HG03066 (cell line): ENCODE measurements around the gene BTBD9.

Source experiments
- ATAC-seq: cut with Tn5 transposase; IDR thresholded peaks from one replicate; pipeline ENCODE4 v1.9.1; 2021; ENCODE audit warnings: low read depth; ENCODE audit not compliant: unreplicated experiment

The BTBD9 gene

DNA sequence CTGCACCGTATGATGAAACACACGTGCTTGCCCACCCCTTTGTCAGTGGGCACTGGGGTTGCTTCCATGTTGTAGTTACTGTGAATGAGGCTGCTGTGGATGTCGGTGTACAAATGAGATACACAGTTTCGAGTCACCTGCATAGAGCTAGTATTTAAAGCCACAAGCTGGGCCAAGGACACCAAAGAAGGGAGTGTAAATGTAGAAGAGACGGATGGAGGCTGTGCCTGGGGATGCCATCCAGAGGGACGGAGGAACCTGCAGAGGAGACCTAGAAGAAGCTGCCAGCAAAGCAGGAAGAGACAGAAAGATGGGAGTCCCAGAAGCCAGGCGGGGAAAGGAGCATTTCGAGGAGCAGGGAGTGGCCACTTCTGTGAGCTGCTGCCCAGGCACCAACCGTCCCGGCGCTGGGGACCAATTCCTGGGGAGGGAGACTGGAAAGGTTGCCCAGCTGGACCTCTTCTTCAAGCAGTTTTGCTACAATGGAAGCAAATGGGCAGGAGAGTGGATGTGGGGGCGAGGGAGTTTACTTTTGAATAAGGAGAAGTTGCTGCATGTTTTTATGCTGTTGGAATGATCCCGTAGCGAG, 480.9 kb downstream of the BTBD9 start:
- no peak for ATAC-seq

DNA sequence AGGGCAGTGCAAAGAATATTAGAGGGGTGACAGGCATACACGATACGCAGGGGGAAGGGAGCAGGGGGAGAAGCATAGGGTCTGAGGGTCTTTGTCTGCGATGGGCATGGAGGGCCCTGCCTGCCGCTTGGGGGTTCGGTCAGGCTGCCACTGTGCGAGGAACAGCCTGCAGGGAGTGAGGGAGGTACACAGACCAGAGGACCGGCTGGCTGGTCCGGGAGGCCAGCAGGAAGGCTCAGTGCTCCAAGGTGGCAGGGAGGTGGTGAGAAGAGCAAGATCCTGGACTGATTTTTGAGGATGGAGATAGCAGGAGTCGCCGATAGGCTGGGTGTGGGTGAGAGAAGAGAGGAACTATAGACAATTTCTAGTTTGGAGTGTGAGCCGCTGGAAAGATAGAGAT, 481.8 kb downstream of the BTBD9 start:
- no peak for ATAC-seq

DNA sequence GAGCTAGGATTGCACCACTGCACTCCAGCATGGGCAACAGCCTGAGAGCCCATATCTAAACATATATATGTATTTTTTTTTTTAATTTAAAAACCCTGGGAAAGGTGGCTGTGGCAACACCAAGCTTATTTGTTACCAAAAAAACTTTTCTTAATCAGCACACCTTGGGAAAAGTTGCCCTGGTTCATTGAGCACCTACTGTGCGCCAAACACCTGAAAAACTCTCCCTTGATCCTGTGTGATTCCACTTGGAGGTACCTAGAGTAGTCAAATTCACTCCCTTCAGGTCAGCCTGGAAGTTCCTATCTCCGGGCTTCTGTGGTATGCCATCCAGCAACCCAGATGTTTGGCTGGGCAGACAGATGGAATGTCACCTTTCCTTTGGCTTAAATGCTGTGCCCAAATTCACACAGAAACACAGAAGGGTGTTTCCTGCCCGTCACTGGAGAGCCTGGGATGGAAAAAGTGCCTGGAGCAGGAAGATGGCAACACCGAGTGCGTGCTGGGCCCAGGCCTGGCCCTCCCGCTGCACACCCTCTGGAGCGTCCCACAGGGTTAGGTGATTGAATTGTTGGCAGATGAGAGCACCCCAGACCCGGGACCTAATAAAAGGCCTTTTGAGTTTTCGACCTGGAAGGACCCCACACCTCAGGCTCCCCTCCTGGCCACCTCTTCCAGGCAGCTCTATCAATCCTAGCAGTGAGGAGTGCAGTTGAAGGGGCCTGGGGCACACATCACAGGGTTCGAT, 482.7 kb downstream of the BTBD9 start:
- no peak for ATAC-seq

DNA sequence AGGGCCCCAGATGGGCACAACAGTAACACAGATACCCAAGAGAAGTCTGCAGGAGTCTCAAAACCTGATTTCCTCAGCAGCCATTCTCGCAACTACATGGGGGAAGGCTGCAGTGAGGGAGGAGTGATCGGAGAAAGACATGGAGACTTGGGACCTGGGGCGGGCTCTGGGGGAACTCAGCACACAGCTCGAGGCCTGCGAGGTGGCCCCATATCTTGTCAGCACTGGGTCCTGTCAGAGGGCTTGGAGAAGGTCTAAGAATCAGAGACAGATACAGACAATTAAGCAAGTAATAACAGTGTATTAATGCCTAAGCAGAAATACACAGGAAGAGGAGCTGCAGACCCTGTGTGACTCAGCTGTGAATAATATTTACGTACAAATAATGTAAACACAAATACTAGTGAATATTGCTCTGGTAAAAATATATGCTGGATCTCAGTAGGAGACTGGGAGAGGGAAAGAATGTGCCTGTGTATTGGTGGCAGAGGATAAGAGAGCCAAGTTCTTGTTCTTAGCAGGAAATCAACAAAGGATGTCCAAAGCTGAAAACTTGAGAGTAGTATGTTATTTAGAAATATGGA, 484.0 kb downstream of the BTBD9 start:
- no peak for ATAC-seq

DNA sequence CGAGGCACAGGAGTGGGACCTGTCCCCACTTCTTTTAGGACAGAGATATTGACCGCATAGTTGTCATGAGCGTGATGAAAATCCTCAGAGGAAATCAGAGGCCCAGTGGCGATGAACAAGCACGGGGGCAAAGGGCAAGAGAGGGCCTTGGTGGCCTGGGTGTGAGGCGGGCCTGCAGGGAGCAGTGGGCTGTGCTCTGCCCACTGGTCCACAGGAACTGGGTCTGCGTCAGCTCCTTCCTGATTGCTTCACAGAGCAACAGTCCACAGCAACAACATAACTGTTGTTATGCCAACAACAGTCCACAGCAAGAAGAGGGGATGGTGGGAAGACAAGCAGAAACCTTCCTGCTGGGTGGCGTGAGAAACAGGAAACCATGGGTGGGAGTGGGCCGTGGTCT, 484.6 kb downstream of the BTBD9 start:
- no peak for ATAC-seq

DNA sequence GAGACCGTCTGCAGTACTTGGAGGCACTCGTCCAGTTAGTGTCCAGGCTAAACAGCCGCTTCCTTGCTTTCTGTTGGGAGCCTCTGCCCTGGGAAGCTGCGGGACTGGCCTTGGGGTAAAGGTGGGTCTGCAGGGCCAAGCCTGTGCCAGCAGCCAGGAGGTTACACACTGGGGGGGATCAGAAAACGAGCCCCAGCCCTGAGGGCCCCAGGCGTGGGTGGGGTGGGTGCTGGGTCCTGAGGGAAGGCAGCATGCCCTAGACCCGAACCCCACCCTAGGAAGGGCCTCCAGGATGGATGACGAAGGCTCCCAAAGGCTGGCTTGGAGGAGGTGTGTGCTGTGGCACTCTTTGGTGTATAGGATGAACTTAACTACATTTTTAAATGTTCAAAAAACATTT, 485.0 kb downstream of the BTBD9 start:
- ATAC-seq = no peak

DNA sequence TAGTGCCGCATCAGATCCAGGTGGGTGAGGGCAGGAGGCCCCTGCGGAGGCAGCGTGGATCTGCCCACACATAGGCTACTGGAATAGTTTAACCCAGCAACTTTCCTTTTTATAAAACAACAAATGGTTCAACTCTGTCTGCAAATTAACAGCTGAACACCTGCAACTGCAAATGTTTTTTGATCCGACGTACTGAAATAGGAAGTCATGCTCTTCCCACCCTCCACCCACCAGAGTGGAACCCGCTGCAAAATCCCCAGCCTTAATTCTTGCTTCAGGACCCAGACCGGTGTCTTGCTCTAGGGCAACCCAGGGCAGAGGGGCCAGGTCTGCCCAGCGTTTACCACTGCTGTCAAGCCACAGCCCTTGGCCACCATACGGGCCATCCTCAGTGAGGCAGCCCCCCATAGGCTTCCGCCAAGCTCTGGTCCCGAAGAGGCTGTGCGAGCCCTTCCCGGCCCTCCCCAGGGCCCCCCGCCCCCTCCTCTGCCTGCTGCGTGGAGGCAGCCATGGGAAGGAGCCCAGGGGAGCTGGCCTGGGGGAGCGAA, 485.9 kb downstream of the BTBD9 start:
- no peak for ATAC-seq

DNA sequence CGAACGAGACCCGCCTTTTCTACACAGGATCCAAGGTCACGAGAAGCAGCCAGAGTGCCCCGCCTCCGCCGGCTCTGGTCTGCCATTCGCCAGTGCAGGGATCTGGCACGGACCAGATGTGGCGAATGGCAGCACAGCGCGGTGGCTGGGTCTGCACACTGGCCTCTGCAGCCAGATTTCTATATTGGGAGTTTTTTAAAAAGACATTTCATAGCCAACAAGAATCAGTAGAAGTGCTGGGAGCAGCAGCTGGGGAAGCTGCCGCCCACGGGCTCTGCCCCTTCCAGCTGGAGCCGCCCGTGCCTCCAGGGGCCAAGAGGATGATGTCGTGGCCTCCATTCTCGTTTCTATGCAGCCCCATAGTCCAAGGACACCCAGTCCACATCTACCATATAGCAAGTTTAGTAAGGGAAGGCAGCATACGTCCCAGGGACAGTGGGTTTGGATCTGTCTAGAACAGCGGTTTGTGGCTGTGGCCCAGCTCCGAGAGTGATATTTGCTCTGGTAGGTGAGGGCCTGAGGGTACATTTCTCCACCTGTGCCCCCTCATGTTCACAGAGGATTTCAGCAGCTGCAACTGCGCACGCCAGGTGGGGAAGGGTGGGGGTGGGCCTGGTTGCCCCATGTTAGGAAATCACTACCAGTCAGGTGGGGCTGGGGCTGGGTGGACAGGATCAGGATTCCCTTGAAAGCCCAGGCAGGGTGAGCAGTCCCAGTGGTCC, 486.5 kb downstream of the BTBD9 start:
- ATAC-seq = no peak

DNA sequence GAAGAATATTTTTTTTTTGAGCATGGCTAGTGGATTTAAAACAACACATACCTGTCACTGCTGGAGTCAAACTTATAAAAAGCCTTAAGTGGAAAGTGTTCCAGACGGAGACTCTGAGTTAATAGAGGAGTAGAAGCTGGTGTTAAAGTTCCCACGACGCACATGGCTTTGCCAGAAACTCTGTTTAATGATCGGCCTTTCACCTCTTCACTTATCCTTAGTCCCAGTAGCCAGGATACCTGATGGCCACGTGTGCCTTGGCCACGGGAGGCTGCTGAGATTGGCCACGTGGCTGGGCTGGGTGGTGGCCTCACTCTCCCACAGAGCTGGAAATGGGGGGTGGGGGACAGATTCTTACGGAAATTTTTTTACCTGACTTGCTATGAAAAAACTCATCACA, 487.1 kb downstream of the BTBD9 start:
- ATAC-seq = no peak

DNA sequence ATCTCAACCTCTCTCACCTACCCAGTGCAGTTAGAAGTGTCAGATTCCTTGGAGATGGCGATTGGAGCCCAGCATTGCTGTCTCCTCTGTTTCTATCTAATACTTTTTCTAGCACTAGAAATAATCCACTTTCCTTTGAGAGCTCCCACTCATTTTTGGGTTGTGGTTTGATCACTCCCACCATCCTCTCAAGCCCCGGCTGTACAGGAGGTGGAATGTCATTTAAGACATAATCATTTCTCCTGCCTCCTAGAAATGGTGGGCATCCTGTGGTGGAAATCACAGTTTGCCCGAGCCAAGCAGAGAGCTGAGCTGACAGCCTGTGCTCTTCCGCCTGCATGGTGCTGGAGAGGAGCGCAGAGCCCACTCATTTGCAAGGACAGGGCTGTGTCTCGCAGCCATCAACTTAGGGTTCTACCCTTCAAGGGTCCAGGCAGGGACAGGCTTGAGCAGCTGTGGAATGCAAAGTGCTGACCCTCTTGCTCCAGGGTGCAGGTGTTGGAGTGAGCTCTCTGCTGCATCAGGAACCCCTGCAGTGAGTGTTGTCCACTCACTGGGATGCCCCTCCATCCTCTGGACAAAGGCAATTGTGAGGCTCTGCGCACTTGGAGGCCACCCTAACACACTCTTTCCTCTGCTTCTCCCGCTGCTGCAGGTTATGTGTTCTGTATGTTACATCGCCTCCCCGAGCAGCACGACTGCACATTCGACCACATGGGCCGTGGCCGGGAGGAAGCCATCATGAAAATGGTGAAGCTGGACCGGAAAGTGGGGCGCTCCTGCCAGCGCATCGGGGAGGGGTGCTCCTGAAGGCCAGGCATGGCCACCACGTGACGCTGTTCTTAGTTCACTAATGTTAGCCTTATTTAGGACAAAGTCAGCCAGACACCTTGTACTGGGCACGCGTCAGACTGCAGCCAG, 487.9 kb downstream of the BTBD9 start:
- no peak for ATAC-seq

DNA sequence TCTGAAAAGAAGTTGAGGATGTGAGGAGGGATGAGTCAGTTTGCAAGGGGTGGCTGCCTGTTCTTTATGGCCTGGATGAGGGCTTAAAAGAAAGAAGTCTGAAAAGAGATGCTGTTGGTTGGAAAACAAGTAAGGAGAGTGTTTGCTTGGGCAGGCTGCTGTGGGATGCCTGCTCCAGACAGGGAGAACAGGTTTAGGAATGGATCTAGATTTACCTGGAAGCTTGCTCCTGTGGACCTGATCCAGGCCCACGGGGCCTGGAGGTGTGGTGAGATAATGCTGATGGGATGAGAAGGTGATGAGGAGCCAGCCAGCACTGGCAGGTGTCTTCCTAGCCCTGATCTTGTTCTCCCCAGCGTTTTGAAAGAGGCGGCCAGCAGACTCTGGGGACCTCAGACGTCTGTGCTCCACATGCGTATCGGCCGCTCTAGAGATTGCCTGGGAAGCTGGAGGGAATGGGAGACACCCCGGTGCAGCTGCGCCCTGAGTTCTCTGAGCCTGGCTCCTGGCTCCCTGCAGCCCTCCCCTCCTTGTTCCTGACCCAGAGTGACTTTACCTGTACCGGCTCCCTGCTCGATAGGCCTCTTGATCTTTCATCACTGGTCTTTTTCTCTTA, 488.9 kb downstream of the BTBD9 start:
- no peak for ATAC-seq

DNA sequence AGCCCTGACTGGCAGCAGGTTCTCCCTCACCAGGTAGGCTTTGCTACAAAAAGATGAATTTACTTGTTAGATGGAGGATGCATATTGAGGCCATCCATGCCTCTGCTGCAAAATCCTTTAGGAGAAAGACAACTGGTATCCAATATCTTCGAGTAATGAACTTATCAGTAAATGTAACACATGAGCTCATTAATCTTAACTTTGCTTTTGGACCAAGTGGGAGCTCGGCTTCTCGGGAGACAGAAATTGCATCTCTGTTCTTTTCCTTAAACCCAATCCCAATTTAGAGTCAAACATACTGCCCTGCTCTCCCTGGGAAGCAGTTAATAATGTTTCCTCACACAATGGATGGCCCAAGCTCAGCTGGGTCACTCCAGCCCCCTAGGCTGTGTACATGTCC, 489.7 kb downstream of the BTBD9 start:
- ATAC-seq = no peak

DNA sequence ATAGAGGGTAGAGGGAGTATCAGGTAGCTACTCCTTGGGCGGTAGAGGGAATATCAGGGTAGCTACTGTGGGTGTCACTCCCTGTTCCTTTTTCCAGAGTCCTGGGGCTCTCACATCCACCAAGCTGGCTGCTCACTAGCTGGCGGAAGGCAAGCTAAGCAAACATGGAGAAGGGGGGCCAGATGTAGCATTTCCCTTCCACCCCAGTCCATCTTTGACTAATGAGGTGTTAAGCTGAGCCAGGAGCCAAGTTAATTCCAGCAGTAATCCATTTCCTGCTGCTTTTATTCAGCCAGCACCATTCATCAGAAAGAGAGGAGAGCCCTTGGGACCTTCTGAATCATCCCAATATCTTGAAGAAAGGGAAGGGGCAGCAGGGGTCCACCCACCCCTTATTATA, 490.2 kb downstream of the BTBD9 start:
- ATAC-seq = no peak

DNA sequence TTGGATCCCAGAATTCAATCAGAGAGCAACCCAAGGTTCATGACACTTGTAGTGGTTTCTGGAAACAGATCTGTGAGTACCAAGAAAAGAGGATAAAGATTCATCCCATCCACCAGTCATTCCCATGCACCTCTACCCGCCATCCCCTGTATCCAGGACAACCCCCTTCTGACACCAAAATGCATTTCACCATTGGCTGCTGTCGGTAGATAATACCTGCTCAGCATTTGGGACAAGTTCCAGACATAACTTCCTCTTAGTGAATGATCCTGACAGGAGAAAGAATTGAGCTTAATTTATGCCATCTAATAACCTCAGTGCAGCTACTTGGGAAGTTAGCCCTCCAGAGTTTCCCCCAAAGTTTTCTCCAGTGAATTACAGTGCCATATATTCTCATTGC, 491.1 kb downstream of the BTBD9 start:
- ATAC-seq = no peak

DNA sequence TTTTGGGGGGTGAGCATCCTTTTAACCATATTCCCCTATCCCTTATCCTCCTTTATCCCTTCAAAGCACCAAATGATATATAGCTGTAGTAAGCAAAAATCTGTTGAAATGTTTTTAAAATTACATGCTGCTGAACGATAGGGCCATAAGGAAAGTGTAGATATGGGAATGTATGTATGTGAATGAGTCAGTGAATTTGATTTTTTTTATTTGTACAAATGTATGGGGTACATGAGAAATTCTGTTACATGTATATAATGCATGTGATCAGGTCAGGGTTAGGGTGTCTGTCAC, 493.0 kb downstream of the BTBD9 start:
- ATAC-seq = no peak

DNA sequence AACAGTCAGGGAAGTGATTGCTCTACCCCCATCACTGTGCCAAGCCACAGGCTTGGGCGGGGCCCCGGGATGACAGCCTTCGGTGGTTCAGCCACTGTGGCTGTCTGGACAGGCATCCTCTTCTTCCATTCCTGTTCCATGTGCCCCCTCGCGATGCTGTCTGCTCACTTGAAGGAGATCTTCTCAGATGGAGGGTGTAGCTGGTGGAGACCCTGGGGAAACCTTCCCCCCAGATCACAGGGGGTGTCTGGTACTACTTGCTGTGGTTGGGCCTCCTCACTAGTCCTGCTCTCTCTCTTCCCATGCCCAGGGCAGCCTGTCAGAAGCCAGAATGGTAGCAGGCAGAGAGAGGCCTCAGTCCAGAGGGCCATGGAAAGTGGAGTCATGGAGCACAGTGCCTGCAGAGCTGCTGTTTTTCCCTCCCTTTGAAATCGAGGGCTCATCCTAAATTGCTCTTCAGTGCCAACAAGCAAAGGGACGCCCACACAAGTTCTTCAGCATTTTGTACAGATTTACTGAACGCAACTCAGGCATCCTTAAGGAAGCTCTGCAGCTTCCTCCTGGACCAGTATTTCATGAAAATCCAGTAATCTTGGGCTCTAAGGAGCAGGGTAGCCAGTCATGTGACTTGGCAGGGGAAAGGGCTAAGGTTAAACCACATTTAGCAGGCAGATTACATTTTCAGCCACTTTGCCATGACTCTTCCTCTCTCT, 493.6 kb downstream of the BTBD9 start:
- no peak for ATAC-seq

DNA sequence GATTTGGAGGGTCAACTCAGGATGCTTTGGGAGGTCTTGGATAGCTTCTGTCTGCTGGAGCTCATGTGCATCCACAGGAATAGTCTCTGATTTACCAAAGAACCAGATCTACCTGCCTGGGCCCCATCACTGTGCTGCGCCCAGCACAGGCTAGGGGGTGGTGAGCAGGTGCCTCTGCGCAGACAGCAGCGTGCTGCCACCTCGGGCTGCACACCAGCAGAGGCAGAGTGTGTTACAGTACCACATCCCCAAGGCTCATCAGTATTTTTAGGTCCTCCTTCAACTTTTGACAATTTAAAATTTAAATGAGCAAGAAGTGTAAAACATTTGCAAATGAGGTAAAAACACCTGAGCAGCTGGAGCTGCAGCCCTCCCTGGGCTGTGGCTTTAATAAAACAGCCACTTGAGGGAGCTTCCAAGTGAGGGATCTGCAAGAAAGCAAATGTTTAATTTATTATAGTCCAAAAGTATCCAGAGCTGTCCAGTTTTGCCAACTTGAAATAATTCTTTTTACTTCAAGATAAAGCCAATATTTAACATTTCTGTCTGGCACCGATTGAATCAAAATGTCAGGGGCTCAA, 495.3 kb downstream of the BTBD9 start:
- ATAC-seq = no peak

DNA sequence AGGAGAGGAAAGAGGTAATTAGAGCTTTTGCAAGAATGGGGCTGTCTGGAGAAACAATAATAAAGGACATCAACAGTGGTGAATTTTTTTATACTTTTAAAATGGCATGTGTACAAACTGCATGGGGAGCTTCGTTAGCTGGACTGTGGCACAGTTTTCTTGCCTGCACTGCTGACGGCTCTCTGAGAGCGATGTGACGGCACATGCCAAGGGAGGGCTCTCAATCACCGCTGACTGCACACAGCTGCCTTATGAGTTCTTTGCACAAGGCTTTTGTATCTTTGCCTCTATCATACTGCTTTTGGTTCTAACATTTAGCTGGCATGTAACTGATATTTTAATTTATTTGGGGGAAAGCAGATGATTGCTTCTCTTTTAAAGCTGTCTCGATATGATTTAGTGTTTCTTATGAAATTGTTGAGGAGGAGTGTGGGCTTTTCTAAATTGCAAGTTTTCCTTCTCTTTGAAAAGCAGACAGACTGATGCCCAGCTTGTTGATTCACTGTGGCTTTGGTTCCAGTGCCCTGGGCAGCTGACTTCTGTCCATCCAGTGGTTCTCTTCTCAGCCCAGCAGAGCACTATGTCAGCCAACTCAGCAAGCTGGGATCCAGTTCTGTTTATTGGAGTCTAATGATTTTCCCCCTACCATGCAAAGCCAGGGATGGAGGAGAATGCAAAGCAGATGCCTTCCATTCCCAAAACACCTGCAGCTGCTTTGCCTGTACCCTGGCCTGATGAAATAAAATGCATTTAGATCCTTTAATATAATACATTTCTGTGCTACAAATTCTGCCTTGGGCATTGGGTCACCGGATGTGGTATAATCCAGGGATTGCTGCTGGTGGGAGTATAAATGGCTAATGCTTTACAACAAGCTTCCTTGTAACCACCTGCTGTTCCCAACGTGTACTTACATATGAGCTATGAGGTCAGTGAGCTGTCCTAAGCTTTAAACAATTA, 496.3 kb downstream of the BTBD9 start:
- ATAC-seq = no peak
